ENCODE data around the gene EXOC2. TPM values are rescaled to one million over a fixed set of nuclear protein-coding genes. Genes with fewer than 3 reads are reported as not detected.

Gene EXOC2
- total RNA-seq, 1 experiment from 2014 or later = 30.5 TPM

GRCh38 chr6:710601-711571 lies 17.9 kb upstream of the EXOC2 start:
- no peak for TF ChIP-seq CTCF (IDR thresholded peaks at IDR 0.05)
- no peak for TF ChIP-seq TCF7L2 (IDR thresholded peaks at IDR 0.05; ENCODE audit: low read depth, low read length)

GRCh38 chr6:709471-710056 lies 16.6 kb upstream of the EXOC2 start:
- DNase-seq (ENCODE audit: low read depth, low spot score) (no peak), ATAC-seq (no peak)
- Histone ChIP-seq H3K4me1 (ENCODE audit: control insufficient read depth, insufficient read depth, low read length) (peaks cover 5% of the 10 kb centered on the region; the same call in 1 of the 2 replicates), H3K4me3 (ENCODE audit: low read depth in 2 of 2, low read length in 2 of 2) (no peak overlapping the region), H3K9me3 (ENCODE audit: control insufficient read depth, insufficient read depth, low read depth, low read length) (no peaks in the 10 kb centered on the region), H3K36me3 (ENCODE audit: control insufficient read depth, insufficient read depth, low read length) (no peaks in the 10 kb centered on the region), H3K27me3 (ENCODE audit: control insufficient read depth, insufficient read depth, low read length) (peaks cover 3% of the 10 kb centered on the region; the same call in 1 of the 2 replicates), H3K27ac (ENCODE audit: low read length) (no peak overlapping the region)
- no TSS peak for BruUV-seq (replicated peaks)
- no peak for TF ChIP-seq SIN3A (IDR thresholded peaks at IDR 0.05; ENCODE audit: borderline replicate concordance, insufficient read depth, low read depth, low read length)
- TF ChIP-seq CTCF (IDR thresholded peaks at IDR 0.05) = no peak
- TF ChIP-seq, protein P1, sequence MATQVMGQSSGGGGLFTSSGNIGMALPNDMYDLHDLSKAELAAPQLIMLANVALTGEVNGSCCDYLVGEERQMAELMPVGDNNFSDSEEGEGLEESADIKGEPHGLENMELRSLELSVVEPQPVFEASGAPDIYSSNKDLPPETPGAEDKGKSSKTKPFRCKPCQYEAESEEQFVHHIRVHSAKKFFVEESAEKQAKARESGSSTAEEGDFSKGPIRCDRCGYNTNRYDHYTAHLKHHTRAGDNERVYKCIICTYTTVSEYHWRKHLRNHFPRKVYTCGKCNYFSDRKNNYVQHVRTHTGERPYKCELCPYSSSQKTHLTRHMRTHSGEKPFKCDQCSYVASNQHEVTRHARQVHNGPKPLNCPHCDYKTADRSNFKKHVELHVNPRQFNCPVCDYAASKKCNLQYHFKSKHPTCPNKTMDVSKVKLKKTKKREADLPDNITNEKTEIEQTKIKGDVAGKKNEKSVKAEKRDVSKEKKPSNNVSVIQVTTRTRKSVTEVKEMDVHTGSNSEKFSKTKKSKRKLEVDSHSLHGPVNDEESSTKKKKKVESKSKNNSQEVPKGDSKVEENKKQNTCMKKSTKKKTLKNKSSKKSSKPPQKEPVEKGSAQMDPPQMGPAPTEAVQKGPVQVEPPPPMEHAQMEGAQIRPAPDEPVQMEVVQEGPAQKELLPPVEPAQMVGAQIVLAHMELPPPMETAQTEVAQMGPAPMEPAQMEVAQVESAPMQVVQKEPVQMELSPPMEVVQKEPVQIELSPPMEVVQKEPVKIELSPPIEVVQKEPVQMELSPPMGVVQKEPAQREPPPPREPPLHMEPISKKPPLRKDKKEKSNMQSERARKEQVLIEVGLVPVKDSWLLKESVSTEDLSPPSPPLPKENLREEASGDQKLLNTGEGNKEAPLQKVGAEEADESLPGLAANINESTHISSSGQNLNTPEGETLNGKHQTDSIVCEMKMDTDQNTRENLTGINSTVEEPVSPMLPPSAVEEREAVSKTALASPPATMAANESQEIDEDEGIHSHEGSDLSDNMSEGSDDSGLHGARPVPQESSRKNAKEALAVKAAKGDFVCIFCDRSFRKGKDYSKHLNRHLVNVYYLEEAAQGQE (IDR thresholded peaks at IDR 0.05; ENCODE audit: insufficient read depth in 1 of 2, low read depth in 2 of 2, low read length in 1 of 2) = no peak
- TF ChIP-seq POLR2AphosphoS5 (IDR thresholded peaks at IDR 0.05; ENCODE audit: low read depth, low read length) = no peak
- TF ChIP-seq TCF7L2 (IDR thresholded peaks at IDR 0.05; ENCODE audit: low read depth, low read length) = no peak
- intact Hi-C loops (cut with micrococcal nuclease; ENCODE audit: unreplicated experiment) (no loop called here), in situ Hi-C loops (cut with HindIII; ENCODE audit: low pct_unique_long_range_greater_than_20kb, low sequenced_read_pairs) (no loop called here)
- POLR2A ChIA-PET = no interaction called here
- CTCF ChIA-PET = no interaction called here

More at GRCh38 chr6:710601-711571, 17.9 kb upstream of the EXOC2 start:
- DNase-seq (ENCODE audit: low read depth, low spot score) (no peak), ATAC-seq (peak; percentile 93)
- peaks cover 3% of the 10 kb centered on the region; the same call in 1 of the 2 replicates for H3K27me3 ChIP-seq (ENCODE audit: control insufficient read depth, insufficient read depth, low read length)
- intact Hi-C loops (cut with micrococcal nuclease; ENCODE audit: unreplicated experiment) (no loop called here), in situ Hi-C loops (cut with HindIII; ENCODE audit: low pct_unique_long_range_greater_than_20kb, low sequenced_read_pairs) (no loop called here)
- peak overlapping the region; percentile 36 for H3K27ac ChIP-seq (ENCODE audit: low read length)
- POLR2A ChIA-PET = no interaction called here
- no TSS peak for BruUV-seq (replicated peaks)
- H3K36me3 ChIP-seq (ENCODE audit: control insufficient read depth, insufficient read depth, low read length) = no peaks in the 10 kb centered on the region
- peaks cover 5% of the 10 kb centered on the region; the same call in 1 of the 2 replicates for H3K4me1 ChIP-seq (ENCODE audit: control insufficient read depth, insufficient read depth, low read length)
- peak overlapping the region; percentile 48 to 72 for H3K4me3 ChIP-seq (ENCODE audit: low read depth in 2 of 2, low read length in 2 of 2)
- CTCF ChIA-PET = no interaction called here
- H3K9me3 ChIP-seq (ENCODE audit: control insufficient read depth, insufficient read depth, low read depth, low read length) = no peaks in the 10 kb centered on the region

Data from Panc1 (cell line).